Esophagus muscularis mucosa (tissue), 4 donors: ENCODE data around the gene LILRA6. TPM values are rescaled to one million over a fixed set of nuclear protein-coding genes. Genes with fewer than 3 reads are reported as not detected.
"Not testable (repeated sequence)": the region's sequence is repeated elsewhere in the genome, so short reads cannot be mapped to it uniquely, and the experiment has no call there.

Source experiments
- DNase-seq: peaks from one replicate; pipeline ENCODE4 v3.0.0-alpha.2; 2017; ENCODE audit errors: extremely low spot score
- H3K27ac ChIP-seq, 4 donors: fragments of 200-600 bp; sonication (generic); replicated peaks in 1 of 4; 1 replicate in 3 of 4; 2 replicates in 1 of 4; pipeline ENCODE4 v1.5.1; 2016 to 2019; ENCODE audit warnings: mild to moderate bottlenecking in 1 of 4
- H3K27me3 ChIP-seq, 4 donors: fragments of 200-600 bp; sonication (generic); one replicate each; pipeline versions ENCODE4 v1.5.1 to v1.6.0; 2016 to 2019
- H3K36me3 ChIP-seq, 4 donors: fragments of 200-600 bp; sonication (generic); one replicate each; pipeline ENCODE4 v1.5.1; 2016 to 2019
- H3K4me1 ChIP-seq, 4 donors: fragments of 200-600 bp; sonication (generic); one replicate each; pipeline ENCODE4 v1.5.1; 2016 to 2019
- H3K4me3 ChIP-seq, 4 donors: fragments of 200-600 bp; sonication (generic); 1 replicate in 2 of 4; 2 replicates in 2 of 4; pipeline ENCODE4 v1.5.1; 2016 to 2019; ENCODE audit warnings: mild to moderate bottlenecking in 4 of 4, moderate library complexity in 1 of 4
- H3K9me3 ChIP-seq, 4 donors: fragments of 200-600 bp; sonication (generic); 1 replicate in 3 of 4; 2 replicates in 1 of 4; pipeline ENCODE4 v1.5.1; 2016 to 2019
- EP300 ChIP-seq: sonication (generic); formaldehyde crosslinking; IDR thresholded peaks from one replicate; pipeline ENCODE4 v1.6.1; 2017; ENCODE audit warnings: antibody characterized with exemption
- POLR2A ChIP-seq: fragments of 450-650 bp; IDR thresholded peaks from one replicate; pipeline ENCODE4 v1.6.1; 2017; ENCODE audit warnings: antibody characterized with exemption, moderate library complexity, mild to moderate bottlenecking, low read depth
- POLR2AphosphoS5 ChIP-seq, 2 donors: sonication (generic); formaldehyde crosslinking; IDR thresholded peaks; one replicate each; pipeline ENCODE4 v1.6.1; 2017; ENCODE audit warnings: antibody characterized with exemption in 2 of 2
- WGBS: methylation state at CpG from one replicate; pipeline ENCODE4 v1.1.5; 2018; 5-methylcytosine and 5-hydroxymethylcytosine counted together
- intact Hi-C: fragments of 100-400 bp; cut with DNase I; formaldehyde crosslinking; loops from one replicate; pipeline ENCODE4 v1.15.1; 2023
- total RNA-seq, 4 donors: library from RNA; depleted of rRNA; stranded (reverse); fragments of >200 nt; gene quantifications; one replicate each; pipeline versions ENCODE4 v1.1.0 to v1.2.1, GENCODE V29; 2016
- TF ChIP-seq, protein P1 (sequence below), 3 experiments: fragments of 200-600 bp in 2 of 3; fragments of 450-650 bp in 1 of 3; sonication (generic) in 2 of 3; IDR thresholded peaks; one replicate each; pipeline ENCODE4 v1.5.1; 2017 to 2019; ENCODE audit warnings: antibody characterized with exemption in 3 of 3, mild to moderate bottlenecking in 2 of 3, moderate library complexity in 1 of 3

LILRA6 gene
- total RNA-seq, 4 donors from 2014 or later, result 0.86 to 2.9 (median 2.6) TPM

DNA sequence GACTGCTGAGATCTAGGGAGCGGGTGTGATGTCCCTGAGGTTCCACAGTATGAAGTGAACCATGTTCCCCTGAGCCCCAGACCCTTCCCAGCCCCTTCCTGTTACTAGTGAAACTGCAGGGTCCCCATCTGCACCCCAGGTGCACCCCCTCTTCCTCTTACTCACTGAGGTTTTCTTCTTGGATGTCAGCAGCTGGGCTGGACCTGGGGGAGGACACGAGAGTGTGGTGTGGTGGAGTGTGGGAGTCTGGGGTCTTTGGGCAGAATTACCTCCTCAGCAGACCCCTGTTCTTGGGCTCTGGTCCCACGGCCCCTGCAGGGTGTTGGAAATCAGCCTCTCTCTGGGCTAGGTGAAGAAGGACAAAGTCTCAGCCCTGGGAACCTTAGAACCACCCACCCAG, 3.3 kb upstream of the LILRA6 start:
- 74% methylated on average over 3 of the region's 3 CpGs for WGBS
- TF ChIP-seq POLR2AphosphoS5 (IDR thresholded peaks at IDR 0.05) (no peak), EP300 (no peak), POLR2A (no peak)
- TF ChIP-seq, protein P1, sequence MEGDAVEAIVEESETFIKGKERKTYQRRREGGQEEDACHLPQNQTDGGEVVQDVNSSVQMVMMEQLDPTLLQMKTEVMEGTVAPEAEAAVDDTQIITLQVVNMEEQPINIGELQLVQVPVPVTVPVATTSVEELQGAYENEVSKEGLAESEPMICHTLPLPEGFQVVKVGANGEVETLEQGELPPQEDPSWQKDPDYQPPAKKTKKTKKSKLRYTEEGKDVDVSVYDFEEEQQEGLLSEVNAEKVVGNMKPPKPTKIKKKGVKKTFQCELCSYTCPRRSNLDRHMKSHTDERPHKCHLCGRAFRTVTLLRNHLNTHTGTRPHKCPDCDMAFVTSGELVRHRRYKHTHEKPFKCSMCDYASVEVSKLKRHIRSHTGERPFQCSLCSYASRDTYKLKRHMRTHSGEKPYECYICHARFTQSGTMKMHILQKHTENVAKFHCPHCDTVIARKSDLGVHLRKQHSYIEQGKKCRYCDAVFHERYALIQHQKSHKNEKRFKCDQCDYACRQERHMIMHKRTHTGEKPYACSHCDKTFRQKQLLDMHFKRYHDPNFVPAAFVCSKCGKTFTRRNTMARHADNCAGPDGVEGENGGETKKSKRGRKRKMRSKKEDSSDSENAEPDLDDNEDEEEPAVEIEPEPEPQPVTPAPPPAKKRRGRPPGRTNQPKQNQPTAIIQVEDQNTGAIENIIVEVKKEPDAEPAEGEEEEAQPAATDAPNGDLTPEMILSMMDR (IDR thresholded peaks at IDR 0.05), result no peak
- intact Hi-C loops, result loop anchor here (2.0 kb wide), 1 partner anchor 23 kb away; the partner anchor contains the start of gene LILRB3
- peaks cover 0 to 28% (median 0%) of the 10 kb centered on the region in 4 donors for H3K27me3 ChIP-seq
- H3K36me3 ChIP-seq, result no peaks in the 10 kb centered on the region
- H3K27ac ChIP-seq, result no peak overlapping the region
- no peaks in the 10 kb centered on the region for H3K4me1 ChIP-seq
- H3K9me3 ChIP-seq, result no peaks in the 10 kb centered on the region
- no peak overlapping the region for H3K4me3 ChIP-seq
- DNase-seq, result peak; percentile 81

DNA sequence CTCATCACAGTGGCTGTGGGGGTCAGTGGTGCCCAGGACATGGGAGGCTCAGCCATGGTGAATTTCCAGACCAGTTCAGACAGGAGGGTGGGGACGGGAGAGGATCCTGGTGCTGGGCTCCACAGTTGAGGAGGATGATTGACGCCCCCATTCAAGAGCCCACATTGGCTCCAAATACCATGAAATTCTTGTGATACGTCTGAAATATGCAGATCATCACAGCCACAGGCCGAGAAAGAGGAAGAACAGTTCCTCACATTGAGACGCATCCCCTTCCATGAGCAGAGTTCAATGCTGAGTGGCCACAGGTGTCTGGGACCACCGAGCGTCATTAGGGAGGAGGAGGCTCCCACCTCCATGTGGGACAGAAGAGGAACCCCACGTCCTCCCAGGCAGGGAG, 1.2 kb upstream of the LILRA6 start:
- not testable (repeated sequence) for H3K4me1 ChIP-seq, H3K36me3 ChIP-seq, DNase-seq, H3K27ac ChIP-seq, H3K9me3 ChIP-seq, H3K4me3 ChIP-seq
- intact Hi-C loops, result loop anchor here (2.0 kb wide), 1 partner anchor 21 kb away; the partner anchor contains the start of gene LILRB3
- peaks cover 0 to 42% (median 0%) of the 10 kb centered on the region in 4 donors for H3K27me3 ChIP-seq
- WGBS, result no CpG with 5 or more reads among the region's 8 CpGs

DNA sequence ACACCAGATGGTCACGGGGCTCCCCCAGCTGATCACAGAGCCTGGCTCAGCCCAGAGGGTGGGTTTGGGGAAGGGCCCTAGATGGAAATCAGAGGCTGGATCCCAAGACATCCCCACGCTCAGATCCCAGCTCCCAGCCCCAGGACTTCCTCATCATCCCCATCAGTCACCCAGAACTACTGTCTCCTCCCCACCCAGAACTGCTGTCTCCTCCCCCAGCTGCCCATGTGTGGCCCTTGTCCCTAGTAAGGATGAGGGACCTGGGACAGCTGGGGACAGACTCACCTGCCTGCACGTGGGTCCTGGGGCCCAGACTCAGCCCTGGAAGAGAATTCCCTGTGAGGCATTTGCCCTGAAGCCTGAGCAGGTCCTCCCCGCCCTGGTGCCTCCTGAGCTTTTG, 356 bp downstream of the LILRA6 start:
- WGBS, result 80% methylated on average over 1 of the region's 4 CpGs

DNA sequence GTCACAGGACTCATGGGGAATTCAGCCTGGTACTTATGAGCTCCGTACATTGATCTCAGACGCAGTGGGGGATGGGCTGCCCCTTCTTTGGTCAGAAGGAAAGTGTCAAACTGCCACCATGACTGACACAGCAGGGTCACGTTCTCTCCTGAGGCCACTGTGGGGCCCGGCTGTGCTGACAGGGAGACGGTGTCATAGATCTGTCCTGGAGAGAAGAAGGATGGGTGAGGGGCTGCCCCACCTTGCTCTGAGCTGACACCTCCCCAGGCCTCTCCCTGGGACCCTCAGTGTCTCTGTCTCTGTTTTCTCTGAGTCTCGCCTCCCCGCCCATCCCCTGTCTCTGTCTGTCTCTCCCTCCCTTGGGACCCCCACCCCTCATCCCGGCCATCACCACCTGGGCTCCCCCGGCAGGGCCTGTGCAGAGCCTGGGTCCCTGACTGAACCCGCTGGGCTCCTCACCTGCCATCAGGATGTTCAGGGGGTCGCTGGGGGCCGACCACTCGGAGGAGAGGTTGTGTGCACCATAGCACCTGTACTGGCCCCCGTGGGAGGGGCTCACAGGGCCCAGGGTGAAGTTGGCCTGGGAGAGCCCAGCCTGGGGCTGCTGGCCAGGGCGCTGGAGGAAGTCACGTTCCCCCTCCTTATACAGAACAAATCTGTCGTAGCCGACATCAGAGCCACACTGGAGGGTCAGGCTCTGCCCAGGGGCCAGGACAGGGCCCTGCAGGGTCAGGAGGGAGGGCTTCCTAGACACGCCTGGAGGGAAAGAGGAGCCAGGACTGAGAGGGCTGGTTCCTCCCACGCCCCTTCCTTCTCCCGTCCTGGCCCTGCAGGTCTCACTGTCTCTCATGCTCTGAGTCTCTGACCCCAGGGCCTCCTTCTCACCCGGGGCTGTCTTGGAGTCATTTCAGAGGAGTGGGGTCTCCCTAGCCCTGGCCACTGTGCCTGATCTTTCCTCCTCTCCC, 1.9 kb downstream of the LILRA6 start:
- H3K4me1 ChIP-seq, intact Hi-C loops, DNase-seq, H3K27ac ChIP-seq, H3K36me3 ChIP-seq, H3K4me3 ChIP-seq, H3K9me3 ChIP-seq: not testable (repeated sequence)
- WGBS, result 59% methylated on average over 12 of the region's 22 CpGs
- peaks cover 0 to 28% (median 0%) of the 10 kb centered on the region in 4 donors for H3K27me3 ChIP-seq

More for the DNA sequence above, 356 bp downstream of the LILRA6 start:
- intact Hi-C loops, H3K27ac ChIP-seq, H3K9me3 ChIP-seq, H3K4me3 ChIP-seq, DNase-seq, H3K4me1 ChIP-seq, H3K36me3 ChIP-seq: not testable (repeated sequence)
- peaks cover 0 to 30% (median 0%) of the 10 kb centered on the region in 4 donors for H3K27me3 ChIP-seq

DNA sequence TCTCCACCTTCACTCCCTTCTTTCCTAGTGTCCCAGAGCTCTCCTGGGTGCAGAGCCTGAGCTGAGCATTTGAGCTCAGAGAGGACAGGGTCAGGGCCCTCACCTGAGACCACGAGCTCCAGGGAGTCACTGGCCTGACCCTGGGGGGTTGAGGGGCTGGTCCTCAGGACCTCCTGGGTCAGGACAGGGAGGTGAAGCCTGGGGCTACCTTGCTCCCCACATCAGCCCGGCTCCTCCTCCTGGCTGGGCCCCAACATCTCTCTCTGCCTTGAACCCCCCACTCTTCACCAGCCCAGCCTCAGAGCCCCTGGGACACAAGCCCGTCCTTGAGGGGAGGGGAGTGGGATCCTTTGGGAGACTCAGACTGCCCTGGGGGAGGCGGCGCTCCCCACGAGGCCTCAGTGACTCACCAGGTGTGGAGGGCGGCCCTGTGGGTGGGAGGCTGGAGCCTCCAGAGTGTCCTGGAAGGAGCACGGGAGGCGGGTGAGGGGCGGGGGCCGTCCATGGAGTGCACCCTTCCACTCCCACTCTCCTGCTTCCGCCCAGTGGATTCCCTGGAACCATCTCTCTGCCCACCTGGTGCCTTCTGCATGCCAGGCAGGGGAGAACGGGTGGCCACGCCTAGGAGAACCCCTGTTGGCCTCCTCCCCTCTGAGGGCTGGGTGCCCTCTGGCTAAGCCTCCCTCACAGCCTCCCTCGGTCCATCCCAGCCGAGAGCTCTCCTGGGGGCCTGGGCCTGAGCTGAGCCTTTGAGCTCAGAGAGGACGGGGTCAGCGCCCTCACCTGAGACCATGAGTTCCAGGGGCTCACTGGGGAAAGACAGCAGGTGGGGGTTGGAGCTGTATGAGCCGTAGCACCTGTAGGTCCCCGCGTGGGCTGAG, 2.9 kb downstream of the LILRA6 start:
- H3K9me3 ChIP-seq, H3K4me1 ChIP-seq, intact Hi-C loops, H3K27ac ChIP-seq, H3K36me3 ChIP-seq, DNase-seq, H3K4me3 ChIP-seq: not testable (repeated sequence)
- WGBS, result 65% methylated on average over 9 of the region's 21 CpGs
- peaks cover 0 to 31% (median 0%) of the 10 kb centered on the region in 4 donors for H3K27me3 ChIP-seq

DNA sequence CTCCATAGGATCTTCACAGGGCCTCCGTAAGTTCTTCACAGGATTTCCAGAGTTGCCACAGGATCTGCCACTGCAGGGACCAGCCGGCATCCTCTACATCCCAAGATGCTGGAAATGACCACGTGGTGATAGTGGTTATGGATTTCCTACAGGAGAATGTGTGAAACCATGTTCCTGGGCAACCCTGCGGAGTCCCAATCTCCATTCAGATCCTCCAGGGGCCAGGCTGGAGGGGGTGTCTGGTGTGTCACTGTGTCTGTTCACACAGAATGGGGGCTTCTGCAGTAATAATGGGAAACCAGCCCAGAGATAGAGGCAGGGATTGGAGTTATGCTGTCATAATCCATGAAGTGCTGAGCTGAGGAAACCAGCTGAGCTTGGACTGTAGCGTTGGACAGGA, 8.6 kb downstream of the LILRA6 start:
- WGBS, result 77% methylated on average over 5 of the region's 5 CpGs
- H3K27me3 ChIP-seq, result peaks cover 0 to 33% (median 2%) of the 10 kb centered on the region in 4 donors
- no peaks in the 10 kb centered on the region for H3K9me3 ChIP-seq
- no peak overlapping the region for H3K4me3 ChIP-seq
- intact Hi-C loops, result no loop called here
- H3K27ac ChIP-seq, result no peak overlapping the region
- H3K4me1 ChIP-seq, result peaks cover 0 to 9% (median 3%) of the 10 kb centered on the region in 4 donors
- no peaks in the 10 kb centered on the region for H3K36me3 ChIP-seq
- no peak for TF ChIP-seq POLR2AphosphoS5 (IDR thresholded peaks at IDR 0.05)
- no peak for DNase-seq
